HG03460 (cell line): ENCODE results near the gene SMARCD3.

Source experiments
- ATAC-seq: cut with Tn5 transposase; IDR thresholded peaks from one replicate; pipeline ENCODE4 v1.9.1; 2021; ENCODE audit not compliant: unreplicated experiment

Gene SMARCD3

DNA sequence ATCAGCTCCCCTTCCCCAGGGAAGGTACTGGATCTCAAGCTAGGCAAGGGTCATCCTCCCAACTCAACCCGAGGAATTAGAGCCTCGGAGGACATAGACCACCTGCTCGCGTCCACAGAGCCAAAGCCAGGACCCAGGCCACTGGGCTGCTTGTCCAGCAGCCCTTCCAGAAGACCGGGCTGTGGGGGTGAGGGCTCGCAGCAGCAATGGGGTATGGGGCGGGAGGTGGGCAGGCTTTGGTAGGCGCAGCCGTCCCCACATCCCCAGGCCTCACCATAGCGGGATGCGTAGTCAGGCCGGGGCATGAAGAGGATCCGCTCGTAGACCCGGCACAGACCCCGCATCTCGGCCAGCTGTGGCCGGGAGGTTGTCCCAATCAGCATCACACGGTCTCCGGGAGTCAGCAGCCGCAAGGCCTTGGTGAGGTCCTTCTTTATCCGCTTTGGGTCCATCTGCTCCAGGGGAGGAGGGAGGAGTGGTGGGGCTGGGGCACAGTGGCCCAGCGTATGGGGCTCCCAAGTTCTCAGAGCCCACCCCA lies 56.4 kb downstream of the SMARCD3 start:
- no peak for ATAC-seq

DNA sequence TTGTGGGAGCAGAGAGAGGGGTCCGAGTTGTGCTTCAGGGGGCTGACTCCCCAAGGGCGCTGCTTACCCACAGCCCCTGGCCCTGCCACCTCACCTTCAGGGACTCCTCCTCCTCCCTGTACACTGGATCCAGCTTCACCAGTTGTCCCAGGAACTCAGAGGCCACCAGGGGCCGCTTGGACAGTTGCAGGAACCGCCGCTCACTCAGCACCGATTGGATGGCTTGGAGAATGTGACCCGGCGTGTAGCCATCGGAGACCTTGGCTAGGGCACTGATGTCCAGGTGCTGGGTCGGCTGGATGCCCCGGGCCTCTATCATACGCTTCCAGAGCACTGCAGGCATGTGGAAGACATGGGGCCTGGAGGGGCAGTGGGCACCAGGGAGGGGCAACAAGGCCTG lies 57.0 kb downstream of the SMARCD3 start:
- ATAC-seq = no peak

DNA sequence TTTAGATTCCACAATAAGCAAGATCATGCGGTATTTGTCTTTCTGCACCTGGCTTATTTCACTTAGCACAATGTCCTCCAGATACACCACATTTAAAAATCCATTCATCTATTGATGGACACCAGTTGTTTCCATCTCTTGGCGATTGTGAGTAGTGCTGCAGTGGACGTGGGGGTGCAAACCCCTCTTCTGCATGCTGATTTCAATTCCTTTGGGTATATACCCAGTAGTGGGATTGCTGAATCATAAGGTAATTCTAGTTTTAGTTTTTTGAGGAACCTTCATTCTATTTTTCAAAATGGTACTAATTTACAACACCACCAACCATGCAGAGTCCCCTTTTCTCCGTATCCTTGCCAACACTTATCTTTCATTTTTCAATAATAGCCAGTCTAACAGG lies 59.5 kb downstream of the SMARCD3 start:
- no peak for ATAC-seq
